ENCODE measurements around the gene COL23A1.

DNA sequence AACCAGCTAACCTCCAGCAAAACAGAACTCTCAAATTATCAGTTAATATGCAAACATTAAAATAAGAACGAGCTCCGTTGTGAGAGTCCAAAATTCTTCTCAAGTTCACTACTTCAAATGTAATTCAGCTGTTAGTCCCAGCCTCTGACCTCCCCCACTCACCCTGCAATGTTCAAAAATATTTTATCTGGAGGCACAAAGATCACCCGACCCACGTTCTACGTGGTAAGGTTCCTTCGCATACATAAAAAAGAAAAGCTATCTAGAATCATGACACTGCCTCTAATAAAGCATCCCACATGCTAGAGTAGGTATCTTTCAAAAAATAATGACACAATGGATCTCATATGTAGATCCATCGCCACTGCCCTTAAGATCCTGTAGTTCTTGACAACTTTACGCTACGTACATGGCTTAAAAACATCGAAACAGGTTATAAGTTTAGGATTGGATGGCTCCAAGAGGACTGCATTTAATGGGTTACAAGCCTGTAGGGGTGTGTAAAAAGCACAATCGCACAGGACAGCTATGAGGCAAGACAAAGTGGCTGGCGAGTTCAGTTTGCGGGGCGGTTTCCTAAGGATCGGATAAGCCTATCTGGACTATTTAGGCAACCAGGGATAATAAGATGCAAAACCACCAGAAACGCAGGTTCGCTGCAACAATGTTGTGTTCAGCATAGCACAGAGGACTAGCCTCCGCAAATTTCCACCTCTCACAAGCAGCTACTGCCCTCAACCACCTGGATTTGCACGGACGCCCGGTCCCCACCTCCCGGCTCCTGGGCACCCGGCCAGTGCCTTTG is 35.7 kb upstream of the COL23A1 start:
- TF ChIP-seq, protein P1, sequence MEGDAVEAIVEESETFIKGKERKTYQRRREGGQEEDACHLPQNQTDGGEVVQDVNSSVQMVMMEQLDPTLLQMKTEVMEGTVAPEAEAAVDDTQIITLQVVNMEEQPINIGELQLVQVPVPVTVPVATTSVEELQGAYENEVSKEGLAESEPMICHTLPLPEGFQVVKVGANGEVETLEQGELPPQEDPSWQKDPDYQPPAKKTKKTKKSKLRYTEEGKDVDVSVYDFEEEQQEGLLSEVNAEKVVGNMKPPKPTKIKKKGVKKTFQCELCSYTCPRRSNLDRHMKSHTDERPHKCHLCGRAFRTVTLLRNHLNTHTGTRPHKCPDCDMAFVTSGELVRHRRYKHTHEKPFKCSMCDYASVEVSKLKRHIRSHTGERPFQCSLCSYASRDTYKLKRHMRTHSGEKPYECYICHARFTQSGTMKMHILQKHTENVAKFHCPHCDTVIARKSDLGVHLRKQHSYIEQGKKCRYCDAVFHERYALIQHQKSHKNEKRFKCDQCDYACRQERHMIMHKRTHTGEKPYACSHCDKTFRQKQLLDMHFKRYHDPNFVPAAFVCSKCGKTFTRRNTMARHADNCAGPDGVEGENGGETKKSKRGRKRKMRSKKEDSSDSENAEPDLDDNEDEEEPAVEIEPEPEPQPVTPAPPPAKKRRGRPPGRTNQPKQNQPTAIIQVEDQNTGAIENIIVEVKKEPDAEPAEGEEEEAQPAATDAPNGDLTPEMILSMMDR (IDR thresholded peaks at IDR 0.05; ENCODE audit: low read length), result no peak
- TF ChIP-seq EZH2phosphoT487 (IDR thresholded peaks at IDR 0.05; ENCODE audit: low read length), result no peak
- no peak for TF ChIP-seq EZH2 (optimal IDR thresholded peaks at IDR 0.05; ENCODE audit: low read depth, low read length)

Measured in MM.1S (cell line).